Kidney epithelial cell (primary cell): ENCODE measurements around the gene NECTIN1. TPM values are rescaled to one million over a fixed set of nuclear protein-coding genes. Genes with fewer than 3 reads are reported as not detected.
A peak's percentile ranks its signal among the peaks of the same experiment; 100 is the strongest.

Source experiments
- DNase-seq: peaks from one replicate; pipeline ENCODE4 v3.0.0-alpha.2; 2010; ENCODE audit warnings: low read depth
- H3K27me3 ChIP-seq: 2 replicates; pipeline ENCODE4 v1.6.0; 2011; ENCODE audit warnings: low read length; ENCODE audit not compliant: control insufficient read depth, insufficient read depth
- H3K36me3 ChIP-seq: 2 replicates; pipeline ENCODE4 v1.5.1; 2011; ENCODE audit warnings: low read length; ENCODE audit not compliant: control insufficient read depth, insufficient read depth
- H3K4me3 ChIP-seq: 2 replicates; pipeline ENCODE4 v1.5.1; 2011; ENCODE audit warnings: low read depth, mild to moderate bottlenecking, control low read depth, low read length
- total RNA-seq: library from RNA; depleted of rRNA; stranded (reverse); fragments of >200 nt; gene quantifications from 2 replicates; pipeline ENCODE4 v1.2.3, GENCODE V29; 2015
- TF ChIP-seq, protein P1 (sequence below): IDR thresholded peaks from 2 replicates; pipeline ENCODE4 v1.5.1; 2011; ENCODE audit warnings: mild to moderate bottlenecking, moderate library complexity, low read length, control low read depth, inconsistent platforms; ENCODE audit not compliant: insufficient read depth, poor library complexity, severe bottlenecking

Gene NECTIN1
- total RNA-seq, 1 donor from 2014 or later: 15.0 TPM

DNA sequence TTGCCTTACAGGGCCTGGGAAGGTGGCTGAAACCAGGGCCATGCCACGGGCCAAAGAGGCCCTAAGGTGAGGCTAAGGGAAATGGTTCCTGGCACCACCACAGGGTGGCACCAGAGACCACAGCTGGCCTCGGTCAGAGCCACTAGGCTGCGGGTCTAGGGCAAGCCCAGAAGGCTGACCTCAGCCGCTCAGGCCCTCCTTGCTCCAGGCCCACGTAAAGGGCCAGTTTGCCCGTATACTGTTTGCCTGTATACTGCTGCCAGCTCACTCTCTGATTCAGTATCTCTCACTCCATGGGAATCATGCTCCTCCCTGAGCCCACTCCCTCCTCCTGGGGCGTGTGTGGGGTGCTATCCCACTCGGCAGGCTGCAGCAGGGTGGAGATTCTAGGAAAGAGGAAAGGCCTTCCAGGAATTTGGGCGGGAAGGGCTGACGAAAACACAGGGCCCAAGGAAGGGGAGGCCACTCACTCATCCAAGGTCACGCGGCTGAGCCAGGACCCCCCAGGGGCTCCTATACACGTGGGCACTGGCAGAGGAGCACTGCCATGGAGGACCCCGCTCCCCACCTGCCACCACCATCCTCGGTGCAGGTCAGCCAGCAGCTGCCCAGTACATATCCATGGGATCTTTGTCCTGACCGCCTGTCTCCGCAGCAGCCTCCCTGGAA is 62.4 kb downstream of the NECTIN1 start:
- Histone ChIP-seq H3K27me3 (no peaks in the 10 kb centered on the region), H3K4me3 (no peak overlapping the region), H3K36me3 (no peaks in the 10 kb centered on the region)
- TF ChIP-seq, protein P1, sequence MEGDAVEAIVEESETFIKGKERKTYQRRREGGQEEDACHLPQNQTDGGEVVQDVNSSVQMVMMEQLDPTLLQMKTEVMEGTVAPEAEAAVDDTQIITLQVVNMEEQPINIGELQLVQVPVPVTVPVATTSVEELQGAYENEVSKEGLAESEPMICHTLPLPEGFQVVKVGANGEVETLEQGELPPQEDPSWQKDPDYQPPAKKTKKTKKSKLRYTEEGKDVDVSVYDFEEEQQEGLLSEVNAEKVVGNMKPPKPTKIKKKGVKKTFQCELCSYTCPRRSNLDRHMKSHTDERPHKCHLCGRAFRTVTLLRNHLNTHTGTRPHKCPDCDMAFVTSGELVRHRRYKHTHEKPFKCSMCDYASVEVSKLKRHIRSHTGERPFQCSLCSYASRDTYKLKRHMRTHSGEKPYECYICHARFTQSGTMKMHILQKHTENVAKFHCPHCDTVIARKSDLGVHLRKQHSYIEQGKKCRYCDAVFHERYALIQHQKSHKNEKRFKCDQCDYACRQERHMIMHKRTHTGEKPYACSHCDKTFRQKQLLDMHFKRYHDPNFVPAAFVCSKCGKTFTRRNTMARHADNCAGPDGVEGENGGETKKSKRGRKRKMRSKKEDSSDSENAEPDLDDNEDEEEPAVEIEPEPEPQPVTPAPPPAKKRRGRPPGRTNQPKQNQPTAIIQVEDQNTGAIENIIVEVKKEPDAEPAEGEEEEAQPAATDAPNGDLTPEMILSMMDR: peak; percentile 93
- DNase-seq: no peak

DNA sequence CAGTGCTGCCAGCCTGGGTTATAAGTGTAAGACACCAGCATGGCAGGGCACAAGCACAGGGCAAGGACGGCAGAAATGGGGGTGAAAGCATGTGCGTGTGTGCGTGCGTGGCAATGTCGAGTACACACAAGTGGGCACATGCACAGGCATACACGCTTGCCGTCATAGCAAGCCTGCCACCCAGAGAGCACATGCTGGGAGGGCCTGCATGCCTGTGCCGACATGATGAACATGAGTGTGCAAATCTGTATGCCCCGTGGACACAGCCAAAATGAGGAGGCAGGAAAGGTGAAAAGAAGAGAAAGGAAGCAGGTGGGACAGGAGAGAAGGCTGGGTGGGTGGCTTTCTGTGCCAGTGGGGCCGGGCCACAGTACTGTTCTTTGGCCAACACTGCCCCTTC is 62.9 kb downstream of the NECTIN1 start:
- TF ChIP-seq, protein P1: no peak
- Histone ChIP-seq H3K4me3 (no peak overlapping the region), H3K27me3 (no peaks in the 10 kb centered on the region), H3K36me3 (no peaks in the 10 kb centered on the region)
- no peak for DNase-seq

GRCh38 chr11:119664701-119665420 is 64.1 kb downstream of the NECTIN1 start:
- TF ChIP-seq, protein P1: no peak
- no peak overlapping the region for H3K4me3 ChIP-seq
- DNase-seq: no peak
- no peaks in the 10 kb centered on the region for H3K36me3 ChIP-seq
- peaks cover 3% of the 10 kb centered on the region for H3K27me3 ChIP-seq

- TF ChIP-seq, protein P1: no peak
- Histone ChIP-seq H3K36me3 (no peaks in the 10 kb centered on the region), H3K27me3 (peaks cover 6% of the 10 kb centered on the region), H3K4me3 (no peak overlapping the region)
- DNase-seq: no peak
Measured at GRCh38 chr11:119664063-119664572, 64.9 kb downstream of the NECTIN1 start.

DNA sequence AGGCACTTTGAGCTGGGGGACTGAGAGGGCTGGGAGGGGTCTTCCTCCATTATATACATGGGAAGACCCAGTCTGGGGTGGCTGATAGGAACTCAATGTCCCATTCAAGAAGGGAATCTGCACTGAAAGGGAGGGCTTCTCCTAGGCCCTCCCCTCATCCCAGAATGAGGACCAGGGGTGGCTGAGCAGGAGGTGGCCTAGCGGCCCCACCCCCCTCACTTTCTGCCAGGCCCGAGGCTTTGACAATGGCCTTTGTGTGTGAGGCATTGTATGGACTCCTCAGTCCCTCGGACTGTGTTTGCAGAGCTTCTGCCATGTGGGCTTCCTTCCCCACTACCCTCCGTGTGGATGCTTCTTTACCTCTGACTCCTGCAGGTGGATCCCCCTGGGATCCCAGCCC is 65.7 kb downstream of the NECTIN1 start:
- DNase-seq: no peak
- H3K36me3 ChIP-seq: no peaks in the 10 kb centered on the region
- no peak overlapping the region for H3K4me3 ChIP-seq
- peaks cover 6% of the 10 kb centered on the region for H3K27me3 ChIP-seq
- TF ChIP-seq, protein P1: no peak

DNA sequence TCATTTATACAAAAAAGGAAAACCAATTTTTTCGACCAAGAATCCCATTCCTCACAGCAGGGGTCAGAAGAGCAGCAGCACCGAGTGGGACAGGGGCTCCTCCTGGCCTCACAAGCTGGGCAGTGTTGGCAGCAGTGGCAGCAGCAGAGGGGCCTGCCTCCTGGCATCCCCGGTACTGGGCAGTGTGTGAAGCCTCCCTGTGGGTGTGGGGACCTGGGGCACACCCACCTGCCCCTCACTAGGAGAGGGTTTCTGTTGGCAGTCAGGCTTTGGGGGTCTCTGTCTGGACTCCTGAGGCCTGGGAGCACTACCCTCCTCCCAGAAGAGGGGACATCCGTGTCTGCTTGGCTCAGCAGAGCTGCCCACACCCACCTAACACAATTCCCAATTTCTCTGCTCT is 67.8 kb downstream of the NECTIN1 start:
- Histone ChIP-seq H3K36me3 (no peaks in the 10 kb centered on the region), H3K27me3 (peaks cover 6% of the 10 kb centered on the region), H3K4me3 (no peak overlapping the region)
- TF ChIP-seq, protein P1: no peak
- DNase-seq: no peak
